HG02870 (cell line): ENCODE data around the gene MLF2.
"Not testable (repeated sequence)": the region's sequence is repeated elsewhere in the genome, so short reads cannot be mapped to it uniquely, and the experiment has no call there.

ENCODE experiments used
- ATAC-seq: cut with Tn5 transposase; IDR thresholded peaks from one replicate; pipeline ENCODE4 v1.9.1; 2021; ENCODE audit warnings: mild to moderate bottlenecking, moderate library complexity; ENCODE audit not compliant: unreplicated experiment

MLF2 gene

GRCh38 chr12:6765634-6766581, 13.0 kb upstream of the MLF2 start, which contains the start of gene PTMS:
PTMS (plus strand) TSS chr12:6766363; CDS start chr12:6766706, 343 bp downstream.
- peak; percentile 14 for ATAC-seq

DNA sequence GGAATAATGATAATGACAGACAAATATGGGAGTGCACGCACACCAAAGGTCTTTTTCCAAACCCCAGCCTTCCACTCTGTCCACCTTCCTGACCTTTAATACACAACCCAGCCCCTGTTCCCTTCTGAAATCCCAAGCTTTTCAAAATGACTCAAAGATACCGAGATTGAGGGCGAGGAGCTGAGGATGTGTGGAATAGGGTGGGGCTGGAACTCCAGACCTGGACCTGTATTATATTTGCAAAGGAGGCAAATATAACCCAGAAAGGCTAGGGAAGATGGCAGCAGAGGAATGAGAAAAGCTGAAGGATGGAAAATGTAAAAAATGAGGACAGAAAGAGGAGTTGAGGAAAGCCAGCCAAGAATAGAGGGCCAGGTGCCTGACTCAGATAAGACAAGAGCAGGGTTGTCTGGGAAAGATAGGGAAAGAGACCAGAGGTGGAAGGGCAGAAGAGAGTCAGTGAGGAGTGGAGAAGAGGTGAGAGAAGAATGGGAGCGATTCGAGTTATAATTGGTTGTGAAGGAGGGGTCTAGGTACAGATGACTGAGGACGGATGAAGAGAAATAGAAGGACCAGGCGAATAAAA, 12.2 kb upstream of the MLF2 start:
- no peak for ATAC-seq

GRCh38 chr12:6764011-6764828, 11.3 kb upstream of the MLF2 start:
- peak; percentile 80 for ATAC-seq

DNA sequence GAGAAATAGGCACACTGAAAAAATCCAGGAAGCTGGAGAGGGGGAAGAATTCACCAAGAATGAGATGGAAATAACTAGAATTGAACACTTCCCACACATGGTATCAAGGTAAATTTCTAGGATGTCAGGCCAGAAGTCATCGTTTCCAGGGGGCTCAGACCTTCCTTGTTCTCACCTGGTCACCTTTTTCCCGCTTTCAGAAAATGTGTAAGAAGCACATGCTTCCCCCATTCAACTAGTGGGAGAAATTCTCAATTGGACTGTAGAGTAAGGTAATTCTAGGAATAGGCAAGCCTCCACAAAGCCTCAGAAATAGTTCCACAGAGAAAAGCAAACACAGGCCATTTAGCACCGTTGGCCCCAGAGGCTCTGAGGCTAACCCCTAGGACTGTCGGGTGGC, 10.4 kb upstream of the MLF2 start:
- no peak for ATAC-seq

DNA sequence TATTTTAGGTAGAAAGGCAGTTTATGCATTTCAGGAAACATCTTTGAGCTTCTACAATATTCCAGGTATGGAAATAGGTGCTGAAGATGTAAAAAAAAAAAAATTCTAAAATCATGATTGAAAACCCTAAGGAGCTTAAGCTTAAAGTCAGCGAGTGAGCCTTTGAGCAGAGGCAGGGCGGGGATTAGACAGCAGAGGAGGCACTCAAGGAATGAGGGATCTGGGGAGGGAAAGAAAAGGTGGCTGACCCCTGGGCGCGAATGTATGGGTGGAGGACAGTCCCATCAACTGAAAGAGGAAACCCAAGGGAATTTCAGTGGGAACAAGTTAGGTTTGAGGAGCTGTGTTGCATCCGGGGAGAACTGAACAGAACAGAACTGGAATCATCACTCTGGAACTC, 6.8 kb upstream of the MLF2 start:
- no peak for ATAC-seq

DNA sequence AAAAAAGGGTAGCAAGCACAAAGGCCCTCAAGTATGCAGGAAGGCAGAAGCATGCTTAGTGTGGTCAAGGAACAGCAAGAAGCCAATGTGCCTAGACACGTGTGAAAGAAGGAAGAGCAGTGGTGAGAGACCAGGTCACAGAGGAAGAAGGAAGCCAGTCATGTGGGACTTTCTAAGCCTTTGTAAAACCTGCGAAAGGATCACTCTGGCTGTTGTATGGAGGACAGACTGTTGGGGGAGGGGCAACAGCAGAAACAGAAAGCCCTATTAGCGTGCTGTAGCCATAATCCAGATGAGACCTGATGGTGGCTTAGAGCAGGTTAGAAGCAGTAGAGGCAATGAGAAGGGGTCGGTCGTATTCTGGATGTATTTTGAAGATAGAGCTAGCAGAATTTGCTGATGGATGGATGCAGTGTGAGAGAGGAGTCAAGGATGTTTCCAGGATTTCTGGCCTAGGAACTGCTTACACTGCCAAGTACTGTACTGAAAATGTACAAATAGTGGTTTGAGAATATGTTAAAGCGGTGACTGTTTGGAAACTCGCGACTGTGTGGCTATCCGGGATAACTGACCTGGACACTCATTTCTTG, 5.7 kb upstream of the MLF2 start:
- no peak for ATAC-seq

- ATAC-seq: no peak
These were observed 4.2 kb upstream of the MLF2 start for GRCh38 chr12:6757028-6757690.

- ATAC-seq: no peak
These were observed 1.5 kb upstream of the MLF2 start for GRCh38 chr12:6754411-6754810.

DNA sequence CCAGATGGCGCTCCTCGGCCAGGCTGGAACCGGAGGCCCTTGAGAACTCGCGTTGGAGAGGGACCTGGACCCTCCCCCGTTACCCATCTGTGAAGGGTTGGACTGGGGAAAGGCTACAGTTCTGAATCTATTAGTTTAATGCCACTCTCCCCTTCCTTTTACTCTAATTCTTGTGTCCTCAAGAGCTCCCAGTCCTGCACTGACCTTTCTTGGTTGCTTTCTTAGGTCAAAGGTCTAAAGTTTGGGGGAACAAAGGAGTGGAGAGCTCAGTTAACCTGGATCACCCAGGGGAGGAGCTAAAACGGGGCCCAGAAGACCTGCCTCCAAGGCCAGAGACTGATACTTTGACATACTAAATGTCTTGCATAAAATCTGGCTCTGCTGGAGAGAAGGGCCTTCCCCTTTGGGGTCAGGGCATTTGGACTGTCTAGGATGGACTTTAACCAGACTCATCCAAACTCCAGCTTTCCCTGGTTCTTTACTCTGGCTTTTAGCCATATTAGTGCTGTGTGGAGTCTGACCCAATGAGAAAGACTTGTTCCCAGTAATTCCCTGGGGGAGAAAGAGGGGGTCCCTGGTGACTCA, 923 bp upstream of the MLF2 start:
- no peak for ATAC-seq

- no peak for ATAC-seq
These were observed 597 bp downstream of the MLF2 start for GRCh38 chr12:6752167-6752920.

- ATAC-seq: no peak
These were observed 1.2 kb downstream of the MLF2 start for GRCh38 chr12:6751767-6752166.

DNA sequence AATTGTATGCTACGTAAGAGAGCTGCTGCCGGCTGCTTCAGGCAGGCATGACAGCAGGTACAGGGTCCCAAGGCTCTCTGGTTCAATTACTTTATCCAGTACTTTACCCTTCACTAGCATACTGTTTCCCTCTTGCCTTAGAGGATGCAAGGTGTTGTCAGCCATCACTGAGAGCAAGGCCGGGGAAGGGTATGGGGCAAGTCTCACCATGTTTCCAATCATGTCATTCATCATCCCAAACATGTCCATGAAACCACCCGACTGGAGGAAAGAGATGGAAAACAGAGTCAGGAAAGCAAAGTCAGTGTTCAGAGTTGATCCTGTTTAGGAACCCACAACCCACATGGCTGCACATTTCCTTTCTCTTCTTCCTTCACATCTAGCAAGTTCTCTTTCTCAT, 2.4 kb downstream of the MLF2 start:
- no peak for ATAC-seq

DNA sequence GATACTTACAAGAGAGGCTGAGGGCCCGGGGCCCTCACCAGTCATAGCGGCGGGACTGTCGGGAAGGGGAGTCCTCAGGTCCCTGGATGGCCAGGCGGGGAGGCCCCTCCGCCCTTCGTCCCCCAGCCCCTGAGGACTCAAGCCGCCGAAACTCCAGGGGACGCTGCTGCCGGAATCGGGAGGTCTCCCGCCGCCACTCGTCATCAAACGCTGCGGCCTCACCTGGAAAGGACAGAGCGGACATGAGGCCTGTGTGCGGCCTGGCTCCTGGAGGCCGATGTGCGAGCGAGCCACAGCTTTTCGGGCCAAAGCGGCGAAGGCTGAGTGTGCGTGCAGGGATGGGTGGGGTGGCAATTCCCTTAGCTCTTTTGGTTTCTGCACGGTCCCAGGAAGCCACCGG, 4.2 kb downstream of the MLF2 start:
- no peak for ATAC-seq

GRCh38 chr12:6747216-6747615, 5.7 kb downstream of the MLF2 start:
- ATAC-seq: no peak

GRCh38 chr12:6745741-6746525, 7.0 kb downstream of the MLF2 start:
- peak; percentile 42 for ATAC-seq

- not testable (repeated sequence) for ATAC-seq
These were observed 9.6 kb downstream of the MLF2 start for GRCh38 chr12:6743300-6743699.

DNA sequence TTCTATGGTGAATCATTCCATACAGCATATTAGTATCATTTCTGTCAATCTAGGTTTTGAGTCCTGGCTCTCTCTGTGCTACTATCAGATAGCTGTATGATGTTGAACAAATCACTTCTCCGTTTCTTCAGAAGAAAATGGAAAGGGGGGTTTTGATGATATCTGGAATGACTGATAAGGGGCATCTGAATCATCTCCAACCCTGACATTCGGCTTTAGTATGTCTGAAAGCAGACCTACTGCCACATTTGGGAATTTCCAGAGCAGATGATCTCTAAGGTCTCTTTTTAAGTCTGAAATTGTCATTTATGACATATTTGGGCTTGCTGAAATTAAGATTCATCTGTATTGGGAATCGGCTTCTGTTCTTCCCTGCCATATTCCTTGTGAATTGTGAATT, 10.1 kb downstream of the MLF2 start:
- ATAC-seq: no peak

GRCh38 chr12:6742080-6742479, 10.9 kb downstream of the MLF2 start:
- not testable (repeated sequence) for ATAC-seq

- no peak for ATAC-seq
These were observed 16.2 kb downstream of the MLF2 start for GRCh38 chr12:6736754-6737153.
